HG02884 (cell line): ENCODE measurements around the gene PLB1.

Source experiments
- ATAC-seq: cut with Tn5 transposase; IDR thresholded peaks from one replicate; pipeline ENCODE4 v1.9.1; 2021; ENCODE audit warnings: mild to moderate bottlenecking, moderate library complexity; ENCODE audit not compliant: unreplicated experiment

The PLB1 gene

GRCh38 chr2:28623582-28624405 lies 127.9 kb downstream of the PLB1 start:
- ATAC-seq = no peak

- ATAC-seq = no peak
Observed at GRCh38 chr2:28624436-28624792, 128.6 kb downstream of the PLB1 start.

- no peak for ATAC-seq
Observed at GRCh38 chr2:28624793-28625701, 129.2 kb downstream of the PLB1 start.

DNA sequence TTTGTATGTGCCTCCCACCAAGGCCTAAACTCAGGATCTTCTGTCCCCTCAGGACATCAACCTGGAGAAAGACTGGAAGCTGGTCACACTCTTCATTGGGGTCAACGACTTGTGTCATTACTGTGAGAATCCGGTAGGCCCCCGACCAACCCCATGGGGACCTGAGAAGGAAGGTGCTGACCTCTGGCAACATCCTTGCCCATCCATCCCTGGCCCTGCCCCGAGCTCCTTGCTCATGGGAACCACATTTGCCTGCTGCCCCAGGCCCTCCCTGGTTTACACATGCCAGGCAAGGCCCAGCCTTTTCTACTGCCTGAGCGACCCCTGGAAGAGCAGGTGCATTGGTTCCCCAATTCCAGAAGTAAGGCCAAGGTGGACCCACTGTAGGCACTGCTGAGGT lies 130.5 kb downstream of the PLB1 start:
- ATAC-seq = no peak

DNA sequence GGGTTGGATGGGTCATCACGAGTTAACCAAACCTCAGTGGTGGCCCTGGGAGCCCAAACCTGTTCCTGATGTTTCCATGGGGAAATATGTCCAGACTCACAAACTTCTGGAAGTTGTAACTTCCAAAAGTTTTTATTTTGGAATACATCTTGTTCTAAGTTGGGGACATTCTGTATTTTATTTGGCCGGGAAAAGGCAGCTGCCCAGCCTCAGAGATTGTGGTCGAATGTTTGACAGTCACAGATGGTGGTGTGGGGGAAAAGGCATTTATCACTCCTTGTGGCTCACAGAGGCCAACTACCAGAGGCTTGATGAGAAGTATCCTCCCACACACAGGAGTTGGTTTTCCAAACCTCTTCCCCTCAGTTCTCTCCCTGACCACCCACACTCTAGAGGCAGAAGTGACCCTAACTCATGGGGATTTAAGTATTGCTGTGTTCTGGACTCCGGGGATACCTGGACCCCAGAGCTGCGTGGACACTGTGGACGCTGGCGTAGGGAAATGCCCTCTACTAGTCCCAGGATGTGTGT lies 131.1 kb downstream of the PLB1 start:
- ATAC-seq = no peak

GRCh38 chr2:28627722-28628480 lies 132.0 kb downstream of the PLB1 start:
- no peak for ATAC-seq

GRCh38 chr2:28628506-28628905 lies 132.6 kb downstream of the PLB1 start:
- ATAC-seq = no peak

- ATAC-seq = no peak
Observed at GRCh38 chr2:28628987-28629386, 133.1 kb downstream of the PLB1 start.

DNA sequence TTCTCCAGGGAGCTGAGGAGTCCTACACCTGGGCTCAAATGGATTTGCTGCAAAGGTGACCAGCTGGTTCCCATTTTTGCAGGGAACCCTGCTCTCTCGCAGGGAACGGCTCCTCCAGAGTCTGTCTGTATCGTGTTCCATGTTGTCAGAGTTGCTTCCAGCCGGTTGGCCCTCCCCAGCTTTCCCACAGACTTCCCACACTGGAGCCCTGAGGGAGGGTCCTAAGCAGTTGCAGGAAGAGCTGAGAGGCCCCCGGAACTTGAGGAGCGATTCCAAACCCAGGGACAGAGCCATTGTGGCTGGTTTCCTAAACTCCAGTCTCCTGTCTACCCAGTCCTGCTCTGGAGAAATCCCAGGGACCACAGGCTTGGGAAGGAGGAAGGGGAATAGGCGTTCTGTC lies 134.1 kb downstream of the PLB1 start:
- ATAC-seq = no peak

- no peak for ATAC-seq
Observed at GRCh38 chr2:28630341-28630740, 134.5 kb downstream of the PLB1 start.

DNA sequence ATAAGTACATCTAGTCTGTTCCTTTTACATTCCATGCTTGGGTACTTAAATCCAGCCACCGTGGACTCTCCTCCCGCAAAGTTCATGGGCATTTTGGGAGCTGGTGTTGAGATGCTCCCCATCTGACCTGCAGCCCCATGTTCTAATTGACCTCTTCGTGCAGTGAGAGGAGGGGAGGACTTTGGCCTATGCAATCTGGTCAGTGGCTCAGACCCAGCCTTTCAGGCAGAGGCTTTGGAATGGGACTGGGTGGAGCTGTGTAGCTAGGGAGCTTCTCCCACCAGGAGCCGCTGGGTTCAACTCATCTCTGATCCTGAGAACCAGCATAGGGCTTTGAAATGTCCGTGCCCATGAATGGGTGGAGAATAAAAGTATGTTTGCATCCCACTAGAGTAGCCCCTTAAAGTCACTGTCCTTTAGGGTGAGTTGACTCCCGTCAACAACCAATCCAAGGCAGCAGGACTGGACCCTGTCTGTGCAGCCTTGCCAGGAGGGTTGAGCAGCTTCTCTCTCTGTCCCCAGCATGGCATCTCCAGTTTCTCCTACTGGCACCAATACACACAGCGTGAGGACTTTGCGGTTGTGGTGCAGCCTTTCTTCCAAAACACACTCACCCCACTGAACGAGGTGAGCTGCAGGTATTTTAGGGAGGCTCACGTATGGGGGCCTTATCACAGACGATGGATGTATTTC lies 135.8 kb downstream of the PLB1 start:
- ATAC-seq = no peak

DNA sequence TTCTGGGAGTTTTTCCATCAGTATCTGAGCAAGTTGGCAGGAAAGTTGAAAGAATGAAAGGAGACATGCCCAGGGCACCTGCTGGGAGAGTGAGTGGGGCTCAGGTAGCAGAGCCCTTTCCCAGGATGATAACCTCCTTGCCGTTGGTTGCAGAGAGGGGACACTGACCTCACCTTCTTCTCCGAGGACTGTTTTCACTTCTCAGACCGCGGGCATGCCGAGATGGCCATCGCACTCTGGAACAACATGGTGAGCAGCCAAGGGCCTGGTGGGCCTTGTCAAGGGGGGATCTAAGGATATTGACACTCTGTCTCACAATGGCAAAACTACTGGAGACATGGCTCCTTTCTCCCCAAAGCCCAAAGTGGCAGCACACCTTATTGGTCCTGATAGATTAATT lies 136.9 kb downstream of the PLB1 start:
- ATAC-seq = no peak

DNA sequence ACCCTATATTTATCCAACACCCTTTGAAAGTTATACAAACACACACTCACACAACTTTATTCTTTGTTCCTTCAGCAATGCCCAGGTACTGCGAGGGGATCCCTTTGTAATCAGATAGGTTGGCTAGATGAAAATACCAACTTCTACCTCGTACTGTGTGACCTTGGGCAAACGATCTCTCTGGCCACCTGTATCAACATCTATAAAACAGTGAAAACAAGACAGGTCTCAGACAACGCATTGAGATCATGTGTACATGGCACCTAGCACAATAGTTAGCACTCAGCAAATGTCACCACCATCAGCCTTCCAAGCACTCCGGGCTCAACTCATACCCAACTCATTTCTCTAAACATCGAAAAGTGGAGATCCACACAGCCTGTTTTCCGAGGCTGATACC lies 137.3 kb downstream of the PLB1 start:
- no peak for ATAC-seq

DNA sequence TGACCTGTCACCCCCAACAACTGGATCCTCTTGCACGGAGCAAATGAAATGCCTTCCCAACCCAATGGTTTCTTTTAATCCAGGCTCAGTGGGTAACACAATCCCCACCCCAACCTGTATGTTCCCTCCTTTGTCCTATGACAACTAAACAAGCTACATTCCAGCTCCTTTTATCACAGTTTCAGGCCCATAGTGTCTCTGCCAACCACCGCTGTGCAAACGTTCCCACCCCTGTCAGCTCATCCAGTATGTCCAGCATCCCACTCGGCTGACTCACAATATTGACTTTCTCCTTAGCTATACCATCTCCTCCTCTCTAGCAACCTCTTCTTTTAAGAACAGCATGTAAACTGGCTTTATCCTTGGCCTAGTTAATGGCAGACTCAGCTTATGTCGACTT lies 137.9 kb downstream of the PLB1 start:
- ATAC-seq = no peak

DNA sequence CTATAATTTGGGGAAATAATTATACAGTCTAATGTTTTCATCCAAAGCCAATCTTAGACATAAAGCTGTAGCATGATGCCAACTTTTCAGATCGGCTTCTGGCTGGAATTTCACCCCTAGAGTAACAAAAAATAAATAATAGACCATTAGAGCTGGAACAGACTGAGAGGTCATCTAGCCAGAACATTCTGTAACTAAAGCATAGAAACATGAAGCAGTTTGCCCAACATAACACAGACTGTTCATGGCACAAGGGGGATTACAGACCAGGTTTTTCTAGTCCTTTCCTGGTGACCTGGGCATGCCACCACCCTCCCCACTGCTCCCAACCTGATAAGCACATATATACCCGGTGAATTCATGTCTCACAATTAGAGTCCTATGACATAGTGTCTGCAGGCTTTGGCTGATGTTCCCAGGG lies 139.3 kb downstream of the PLB1 start:
- ATAC-seq = no peak

- ATAC-seq = no peak
Observed at GRCh38 chr2:28636491-28636890, 140.6 kb downstream of the PLB1 start.

DNA sequence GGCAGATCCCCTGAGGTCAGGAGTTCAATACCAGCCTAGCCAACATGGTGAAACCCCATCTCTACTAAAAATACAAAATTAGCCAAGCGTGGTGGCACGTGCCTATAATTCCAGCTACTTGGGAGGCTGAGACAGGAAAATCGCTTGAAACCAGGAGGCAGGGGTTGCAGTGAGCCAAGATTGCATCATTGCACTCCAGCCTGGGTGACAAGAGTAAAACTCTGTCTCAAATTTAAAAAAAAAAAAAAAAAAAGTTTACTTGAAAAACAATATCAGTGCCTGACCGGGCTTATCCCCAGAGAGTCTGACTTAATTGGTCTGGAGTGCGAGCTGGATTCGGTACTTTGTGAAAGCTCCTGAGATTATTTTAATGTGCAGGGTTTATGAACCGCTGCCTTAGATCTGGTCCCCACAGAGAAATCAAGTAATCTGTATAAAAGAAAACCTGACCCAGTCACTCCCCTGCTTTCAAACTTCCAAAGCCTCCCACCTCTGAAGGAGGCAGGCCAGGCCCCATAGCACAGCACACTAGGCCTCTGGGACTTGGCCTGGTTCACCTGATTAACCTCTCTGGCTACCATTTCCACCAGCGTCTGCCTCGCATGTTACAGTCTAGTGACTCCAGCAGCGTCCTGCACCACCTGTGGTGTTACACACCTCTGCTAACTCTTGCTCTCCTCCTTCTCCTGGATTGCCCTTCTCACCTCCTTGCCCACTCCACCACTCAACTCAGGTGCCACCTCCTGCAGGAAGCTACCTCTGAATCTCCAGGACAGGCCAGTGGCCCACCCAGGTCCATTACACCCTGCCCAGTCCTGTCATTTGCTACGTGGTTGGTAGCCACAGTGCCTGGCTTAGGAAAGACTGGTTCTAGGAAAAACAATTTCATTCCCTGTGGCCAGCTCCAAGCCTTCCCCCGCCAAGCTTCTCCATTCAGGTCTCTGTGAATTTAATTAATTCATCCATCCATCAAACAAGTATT lies 141.5 kb downstream of the PLB1 start:
- ATAC-seq = no peak

GRCh38 chr2:28638102-28638501 lies 142.2 kb downstream of the PLB1 start:
- no peak for ATAC-seq

DNA sequence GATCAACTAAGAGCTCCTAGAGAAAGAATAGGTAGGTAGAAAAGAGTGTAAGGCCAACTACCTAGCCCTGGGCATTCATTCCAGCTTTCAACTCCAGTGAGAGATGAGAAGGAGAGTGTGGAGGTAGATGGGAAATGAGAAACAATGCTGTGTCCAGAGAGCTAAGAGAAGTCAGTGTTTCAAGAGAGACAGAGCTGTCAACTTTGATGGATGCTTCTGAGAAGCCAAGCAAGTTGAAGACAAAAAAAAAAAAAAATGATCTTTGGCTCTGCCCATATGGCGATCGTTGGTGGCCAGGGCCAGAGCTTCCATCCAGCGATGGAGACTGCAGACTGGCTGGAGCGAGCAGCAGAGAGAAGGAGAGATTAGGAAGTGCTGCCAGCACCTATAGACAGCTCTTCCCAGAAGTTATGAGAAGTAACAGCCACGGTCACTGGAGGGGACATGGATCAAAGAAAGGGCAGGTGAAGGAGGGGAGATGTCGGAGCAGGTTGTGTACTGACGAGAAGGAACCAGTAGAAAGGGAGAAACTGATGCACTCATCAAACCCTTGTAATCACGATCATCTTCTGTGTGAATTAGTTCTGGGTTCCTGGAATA lies 143.3 kb downstream of the PLB1 start:
- no peak for ATAC-seq
